Epithelial cell of esophagus (primary cell): ENCODE data around the gene DMRTB1.
A peak's percentile ranks its signal among the peaks of the same experiment; 100 is the strongest.

ENCODE experiments used
- DNase-seq: peaks from one replicate; pipeline ENCODE4 v3.0.0; 2010; ENCODE audit warnings: low read depth
- H3K4me3 ChIP-seq: 2 replicates; pipeline ENCODE4 v1.5.1; 2011; ENCODE audit warnings: mild to moderate bottlenecking, low read length, control low read depth
- CTCF ChIP-seq: IDR thresholded peaks from 2 replicates; pipeline ENCODE4 v1.5.1; 2011; ENCODE audit warnings: low read depth, mild to moderate bottlenecking, low read length, control low read depth, inconsistent platforms; ENCODE audit not compliant: insufficient read depth; ENCODE audit errors: missing control alignments

Gene DMRTB1

DNA sequence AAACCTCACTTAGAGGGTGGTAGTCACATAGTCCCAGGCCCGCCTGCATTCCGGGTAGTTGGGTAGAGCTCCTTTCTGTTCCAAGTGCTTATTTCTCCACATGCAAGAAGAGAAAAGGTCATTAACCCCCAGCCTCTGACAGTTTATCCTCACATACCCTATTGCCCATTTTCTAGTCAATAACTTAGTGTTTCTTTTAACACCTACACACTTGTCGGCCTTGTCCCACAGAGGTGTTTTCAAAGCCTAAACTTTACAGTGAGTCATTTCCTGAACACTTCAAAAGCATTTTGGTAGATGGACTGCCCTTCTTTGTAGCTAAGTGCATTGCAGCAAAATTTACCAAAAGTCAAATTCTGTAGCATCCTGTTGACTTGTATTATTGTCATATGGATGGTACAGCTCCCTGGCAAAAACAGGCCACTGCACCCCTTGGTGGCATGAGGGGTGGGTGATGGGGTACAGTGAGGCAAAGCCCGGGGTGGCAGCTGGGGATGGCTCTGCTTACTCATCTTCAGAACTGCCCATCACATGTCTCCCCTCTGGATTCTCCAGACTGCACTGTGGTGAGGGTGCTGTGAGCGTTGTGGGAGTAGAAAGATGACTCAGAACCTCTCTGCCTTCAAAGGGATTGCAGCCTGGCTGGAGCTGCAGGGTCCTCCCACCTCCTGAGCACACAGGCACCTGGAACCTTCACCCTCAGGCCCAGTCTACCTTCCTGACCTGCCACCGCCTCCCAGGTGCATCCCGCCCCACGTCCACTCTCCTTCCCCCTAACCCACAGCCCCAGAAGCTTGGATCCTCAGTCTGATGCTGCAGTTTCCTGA, 45.8 kb upstream of the DMRTB1 start:
- TF ChIP-seq CTCF: no peak
- H3K4me3 ChIP-seq: no peak overlapping the region
- DNase-seq: peak; percentile 67

- DNase-seq: no peak
- no peak for TF ChIP-seq CTCF
Measured at GRCh38 chr1:53414632-53415031, 44.6 kb upstream of the DMRTB1 start.

DNA sequence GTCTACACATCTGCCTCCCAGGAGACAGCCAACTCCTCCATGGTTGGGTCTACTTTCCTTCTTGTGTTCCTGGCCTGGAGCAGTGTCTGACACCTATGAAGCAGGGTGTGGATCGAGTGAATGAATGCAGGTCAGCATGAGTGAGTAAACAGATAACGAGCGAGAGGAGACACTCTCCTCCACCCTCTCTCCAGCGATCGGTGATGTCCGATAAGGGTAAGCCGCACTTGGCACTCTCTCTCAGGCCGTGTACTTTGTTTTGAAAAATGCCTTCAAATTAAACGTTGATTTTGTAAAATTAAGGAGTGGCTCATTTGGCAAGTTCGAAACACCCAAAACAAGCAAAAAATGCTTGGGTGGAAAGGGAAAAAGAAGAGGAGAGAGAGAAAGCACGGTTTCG, 43.8 kb upstream of the DMRTB1 start:
- no peak overlapping the region for H3K4me3 ChIP-seq
- TF ChIP-seq CTCF: no peak
- DNase-seq: no peak

More at GRCh38 chr1:53414632-53415031, 44.6 kb upstream of the DMRTB1 start:
- H3K4me3 ChIP-seq: no peak overlapping the region

- DNase-seq: no peak
- H3K4me3 ChIP-seq: no peak overlapping the region
- no peak for TF ChIP-seq CTCF
Measured at GRCh38 chr1:53416269-53416813, 42.9 kb upstream of the DMRTB1 start.

DNA sequence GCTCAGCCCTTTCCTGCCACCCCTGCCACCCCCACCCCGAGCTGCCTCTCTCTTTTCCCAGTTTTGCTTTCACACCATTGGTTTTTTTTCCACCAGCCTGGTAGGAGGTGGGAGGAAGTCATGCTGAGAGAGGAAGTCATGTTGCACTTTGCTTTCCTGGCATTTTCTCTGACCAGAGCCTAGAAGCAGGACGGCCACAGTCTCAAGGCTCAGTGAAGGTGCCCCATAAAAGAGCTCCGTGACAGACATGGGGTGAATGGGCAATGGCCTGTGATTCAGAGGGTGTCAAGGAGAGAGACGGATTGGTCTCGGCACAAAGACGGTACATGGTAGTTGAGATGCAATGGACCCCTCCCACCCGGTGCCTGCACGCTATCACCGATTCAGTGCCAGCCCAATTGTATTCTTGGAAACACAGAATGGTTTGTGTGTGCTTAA, 42.1 kb upstream of the DMRTB1 start:
- no peak for DNase-seq
- no peak overlapping the region for H3K4me3 ChIP-seq
- TF ChIP-seq CTCF: no peak

DNA sequence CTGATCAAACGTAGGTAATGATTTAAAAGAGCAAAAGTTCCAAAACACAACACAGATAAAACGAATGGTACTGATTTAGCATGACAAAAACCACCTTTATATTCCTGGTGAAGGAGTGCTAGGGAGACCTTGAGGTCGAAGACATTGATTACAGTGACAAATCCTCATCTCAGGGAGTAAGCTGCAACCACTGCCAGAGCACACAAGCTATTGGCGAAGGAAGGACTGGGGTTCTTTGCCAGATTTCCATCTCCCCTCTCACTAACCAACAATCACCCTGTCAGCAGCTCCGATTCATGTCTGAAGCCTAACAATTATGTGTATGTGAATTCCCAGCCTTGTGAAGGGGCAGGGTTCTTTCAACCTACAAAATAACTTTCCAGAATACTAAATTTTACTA, 40.2 kb upstream of the DMRTB1 start:
- DNase-seq: no peak
- no peak for TF ChIP-seq CTCF
- H3K4me3 ChIP-seq: no peak overlapping the region
